ENCODE measurements around the gene MYO1G.

GRCh38 chr7:44985033-44985695 is 6.3 kb upstream of the MYO1G start:
- TF ChIP-seq CTCF (IDR thresholded peaks at IDR 0.05) (no peak), POLR2A (IDR thresholded peaks at IDR 0.05) (no peak)
